Parathyroid adenoma (tissue), 2 donors: Measurements from ENCODE around the gene MCUR1.

Experiments
- H2AFZ ChIP-seq: fragments of 300-600 bp; sonication (generic); one replicate; pipeline ENCODE4 v1.7.0; 2017; ENCODE audit warnings: antibody characterized with exemption, mild to moderate bottlenecking
- H3K27ac ChIP-seq: fragments of 300-600 bp; sonication (generic); one replicate; pipeline ENCODE4 v1.7.0; 2017
- H3K27me3 ChIP-seq: fragments of 300-600 bp; sonication (generic); one replicate; pipeline ENCODE4 v1.7.0; 2017; ENCODE audit warnings: low read length; ENCODE audit not compliant: control insufficient read depth, insufficient read depth
- H3K36me3 ChIP-seq: fragments of 300-600 bp; sonication (generic); one replicate; pipeline ENCODE4 v1.7.0; 2017; ENCODE audit warnings: low read length; ENCODE audit not compliant: control insufficient read depth, insufficient read depth
- H3K4me1 ChIP-seq: fragments of 300-600 bp; sonication (generic); one replicate; pipeline ENCODE4 v1.7.0; 2017; ENCODE audit warnings: control low read depth
- H3K4me2 ChIP-seq: fragments of 300-600 bp; sonication (generic); one replicate; pipeline ENCODE4 v1.7.0; 2017; ENCODE audit warnings: low read length
- H3K4me3 ChIP-seq: fragments of 300-600 bp; sonication (generic); one replicate; pipeline ENCODE4 v1.7.0; 2017; ENCODE audit warnings: low read depth, low read length
- H3K79me2 ChIP-seq: fragments of 300-600 bp; sonication (generic); one replicate; pipeline ENCODE4 v1.7.0; 2017; ENCODE audit warnings: control low read depth
- H3K9ac ChIP-seq: fragments of 300-600 bp; sonication (generic); one replicate; pipeline ENCODE4 v1.7.0; 2017; ENCODE audit warnings: mild to moderate bottlenecking
- H3K9me3 ChIP-seq: fragments of 300-600 bp; sonication (generic); one replicate; pipeline ENCODE4 v1.7.0; 2017; ENCODE audit warnings: low read length; ENCODE audit not compliant: control insufficient read depth
- CTCF ChIP-seq: fragments of 300-600 bp; sonication (generic); IDR thresholded peaks from one replicate; pipeline ENCODE4 v1.7.0; 2017; ENCODE audit warnings: antibody characterized with exemption, mild to moderate bottlenecking
- donor health status: primary hyperparathyroidism.

The MCUR1 gene

GRCh38 chr6:13763740-13764381 lies 50.5 kb downstream of the MCUR1 start:
- no peak for TF ChIP-seq CTCF
- Histone ChIP-seq H3K36me3 (no peaks in the 10 kb centered on the region), H3K9ac (no peak overlapping the region), H2AFZ (no peak overlapping the region), H3K79me2 (no peaks in the 10 kb centered on the region), H3K4me3 (no peak overlapping the region), H3K4me2 (no peak overlapping the region), H3K4me1 (no peaks in the 10 kb centered on the region), H3K27me3 (no peaks in the 10 kb centered on the region), H3K9me3 (no peaks in the 10 kb centered on the region), H3K27ac (no peak overlapping the region)

GRCh38 chr6:13762611-13763441 lies 51.5 kb downstream of the MCUR1 start:
- TF ChIP-seq CTCF: no peak
- Histone ChIP-seq H2AFZ (no peak overlapping the region), H3K4me1 (no peaks in the 10 kb centered on the region), H3K27me3 (no peaks in the 10 kb centered on the region), H3K79me2 (no peaks in the 10 kb centered on the region), H3K36me3 (no peaks in the 10 kb centered on the region), H3K4me2 (no peak overlapping the region), H3K9ac (no peak overlapping the region), H3K4me3 (no peak overlapping the region), H3K9me3 (no peaks in the 10 kb centered on the region), H3K27ac (no peak overlapping the region)

GRCh38 chr6:13761361-13762036 lies 52.9 kb downstream of the MCUR1 start:
- no peaks in the 10 kb centered on the region for H3K4me1 ChIP-seq
- TF ChIP-seq CTCF: no peak
- H3K27me3 ChIP-seq: no peaks in the 10 kb centered on the region

GRCh38 chr6:13760307-13761304 lies 53.8 kb downstream of the MCUR1 start:
- Histone ChIP-seq H2AFZ (no peak overlapping the region), H3K36me3 (no peaks in the 10 kb centered on the region), H3K9me3 (no peaks in the 10 kb centered on the region), H3K4me3 (no peak overlapping the region), H3K27me3 (no peaks in the 10 kb centered on the region), H3K4me2 (no peak overlapping the region), H3K27ac (no peak overlapping the region), H3K9ac (no peak overlapping the region), H3K79me2 (no peaks in the 10 kb centered on the region), H3K4me1 (no peaks in the 10 kb centered on the region)
- no peak for TF ChIP-seq CTCF

More at GRCh38 chr6:13761361-13762036, 52.9 kb downstream of the MCUR1 start:
- H3K9me3 ChIP-seq: no peaks in the 10 kb centered on the region
- no peak overlapping the region for H3K4me3 ChIP-seq
- no peak overlapping the region for H2AFZ ChIP-seq
- no peak overlapping the region for H3K27ac ChIP-seq
- no peaks in the 10 kb centered on the region for H3K36me3 ChIP-seq
- H3K4me2 ChIP-seq: no peak overlapping the region
- H3K79me2 ChIP-seq: no peaks in the 10 kb centered on the region
- H3K9ac ChIP-seq: no peak overlapping the region
